NCI-H1092 (cell line): ENCODE measurements around the gene SRPRB.

Experiments used
- DNase-seq: peaks from one replicate; lab custom pipeline; 2025; lab: John Stamatoyannopoulos, UW

Gene SRPRB

GRCh38 chr3:133868758-133869475 lies 63.3 kb downstream of the SRPRB start:
- no peak for DNase-seq

GRCh38 chr3:133869586-133869985 lies 64.0 kb downstream of the SRPRB start:
- no peak for DNase-seq

- DNase-seq, result no peak
These were observed 65.2 kb downstream of the SRPRB start for GRCh38 chr3:133870822-133871221.
